HepG2 (cell line): ENCODE measurements around the gene NRN1L. TPM values are rescaled to one million over a fixed set of nuclear protein-coding genes. Genes with fewer than 3 reads are reported as not detected.

ENCODE experiments used
- AKAP8 ChIP-seq: sonication (generic); formaldehyde crosslinking; IDR thresholded peaks from 2 replicates; pipeline ENCODE4 v1.5.1; 2020; ENCODE audit warnings: mild to moderate bottlenecking, missing genetic modification reagents
- CEBPG ChIP-seq: IDR thresholded peaks from 2 replicates; pipeline ENCODE4 v1.6.1; 2016
- CTCF ChIP-seq: sonication (generic); formaldehyde crosslinking; IDR thresholded peaks from 2 replicates; pipeline ENCODE4 v1.5.0; 2020; ENCODE audit warnings: mild to moderate bottlenecking, missing genetic modification reagents, moderate library complexity
- E2F1 ChIP-seq: sonication (generic); formaldehyde crosslinking; IDR thresholded peaks from 2 replicates; pipeline ENCODE4 v1.5.0; 2020; ENCODE audit warnings: missing genetic modification reagents
- ELF3 ChIP-seq: IDR thresholded peaks from 2 replicates; pipeline ENCODE4 v1.6.1; 2016; ENCODE audit warnings: missing genetic modification reagents, missing compliant biosample characterization
- ERF ChIP-seq: IDR thresholded peaks from 2 replicates; pipeline ENCODE4 v1.6.1; 2018; ENCODE audit warnings: missing biosample characterization, missing genetic modification reagents
- FOXA1 ChIP-seq, 2 experiments: fragments of 450-650 bp in 1 of 2; sonication (generic) in 1 of 2; formaldehyde crosslinking in 1 of 2; IDR thresholded peaks; 2 replicates each; pipeline versions ENCODE4 v1.4.0 to v1.6.1; 2016 to 2020; ENCODE audit warnings: missing genetic modification reagents in 1 of 2
- HCFC1 ChIP-seq: fragments of 150-350 bp; IDR thresholded peaks from 2 replicates; pipeline ENCODE4 v1.6.1; 2014; ENCODE audit warnings: low read depth, low read length
- IKZF5 ChIP-seq: IDR thresholded peaks from 2 replicates; pipeline ENCODE4 v1.6.1; 2018; ENCODE audit warnings: missing genetic modification reagents, mild to moderate bottlenecking, missing compliant biosample characterization
- KAT8 ChIP-seq: IDR thresholded peaks from 2 replicates; pipeline ENCODE4 v1.6.1; 2016; ENCODE audit warnings: missing genetic modification reagents, missing compliant biosample characterization
- KLF9 ChIP-seq: IDR thresholded peaks from 2 replicates; pipeline ENCODE4 v1.6.1; 2016; ENCODE audit warnings: low read depth
- MAFG ChIP-seq: sonication (generic); formaldehyde crosslinking; IDR thresholded peaks from 2 replicates; pipeline ENCODE4 v1.5.1; 2020; ENCODE audit warnings: mild to moderate bottlenecking, missing genetic modification reagents
- NFATC3 ChIP-seq: sonication (generic); formaldehyde crosslinking; IDR thresholded peaks from 2 replicates; pipeline ENCODE4 v1.5.1; 2020; ENCODE audit warnings: mild to moderate bottlenecking, missing genetic modification reagents
- REPIN1 ChIP-seq: sonication (generic); formaldehyde crosslinking; IDR thresholded peaks from 2 replicates; pipeline ENCODE4 v1.8.0; 2022; ENCODE audit warnings: missing genetic modification reagents, low read depth, mild to moderate bottlenecking, borderline replicate concordance
- ZNF10 ChIP-seq: sonication (generic); formaldehyde crosslinking; IDR thresholded peaks from 2 replicates; pipeline ENCODE4 v1.4.0; 2020; ENCODE audit warnings: mild to moderate bottlenecking, low read depth, missing genetic modification reagents, borderline replicate concordance
- ZNF124 ChIP-seq: sonication (generic); formaldehyde crosslinking; IDR thresholded peaks from 2 replicates; pipeline ENCODE4 v1.4.0; 2020; ENCODE audit warnings: missing genetic modification reagents
- ZNF235 ChIP-seq: sonication (generic); formaldehyde crosslinking; IDR thresholded peaks from 2 replicates; pipeline ENCODE4 v1.8.1; 2023; ENCODE audit warnings: mild to moderate bottlenecking, missing genetic modification reagents, borderline replicate concordance
- ZNF333 ChIP-seq: sonication (generic); formaldehyde crosslinking; IDR thresholded peaks from 2 replicates; pipeline ENCODE4 v1.4.0; 2020; ENCODE audit warnings: mild to moderate bottlenecking, missing genetic modification reagents, borderline replicate concordance
- ZNF775 ChIP-seq: sonication (generic); formaldehyde crosslinking; IDR thresholded peaks from 2 replicates; pipeline ENCODE4 v1.4.0; 2020; ENCODE audit warnings: missing genetic modification reagents, mild to moderate bottlenecking, moderate library complexity, borderline replicate concordance
- polyA plus RNA-seq, 8 experiments: library from polyadenylated mRNA; depleted of rRNA in 3 of 8; stranded (reverse) in 7 of 8; unstranded in 1 of 8; fragments of >200 nt; fragmentation: Illumina TruSeq in 4 of 8; extraction: Trizol in 4 of 8; gene quantifications; 2 replicates each; pipeline versions ENCODE4 v1.2.1 to v1.2.3, GENCODE V29; 2011 to 2016; ENCODE audit warnings: low read depth in 4 of 8, missing spikeins in 1 of 8, mixed read lengths in 1 of 8; ENCODE audit not compliant: insufficient read depth in 1 of 8
- total RNA-seq, 5 experiments: library from RNA; depleted of rRNA; stranded (reverse); fragments of >200 nt; fragmentation: Illumina TruSeq; extraction: Trizol; gene quantifications; 2 replicates each; pipeline ENCODE4 v1.2.3, GENCODE V29; 2016; ENCODE audit warnings: low read depth in 1 of 5
- TF ChIP-seq, protein P1 (sequence below): sonication (generic); formaldehyde crosslinking; IDR thresholded peaks from 2 replicates; pipeline ENCODE4 v1.4.0; 2020; ENCODE audit warnings: mild to moderate bottlenecking, missing genetic modification reagents
- TF ChIP-seq, protein P2 (sequence below): sonication (generic); formaldehyde crosslinking; IDR thresholded peaks from 2 replicates; pipeline ENCODE4 v1.8.1; 2022; ENCODE audit warnings: mild to moderate bottlenecking, missing genetic modification reagents
- TF ChIP-seq, protein P3 (sequence below): sonication (generic); formaldehyde crosslinking; IDR thresholded peaks from 2 replicates; pipeline ENCODE4 v1.4.0; 2020; ENCODE audit warnings: missing genetic modification reagents, low read depth, mild to moderate bottlenecking, borderline replicate concordance

Gene NRN1L
- total and polyA plus RNA-seq, 2 of the 13 experiments (the other 11 are each of a cell fraction or from before 2014, with no cell fraction given), result 0.53 to 1.2 TPM

- no peak for TF ChIP-seq ELF3 (CRISPR knock-in tag)
- TF ChIP-seq, protein P1, sequence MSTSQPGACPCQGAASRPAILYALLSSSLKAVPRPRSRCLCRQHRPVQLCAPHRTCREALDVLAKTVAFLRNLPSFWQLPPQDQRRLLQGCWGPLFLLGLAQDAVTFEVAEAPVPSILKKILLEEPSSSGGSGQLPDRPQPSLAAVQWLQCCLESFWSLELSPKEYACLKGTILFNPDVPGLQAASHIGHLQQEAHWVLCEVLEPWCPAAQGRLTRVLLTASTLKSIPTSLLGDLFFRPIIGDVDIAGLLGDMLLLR, result peak; percentile 61; the same call in 1 of the 2 replicates
- TF ChIP-seq MAFG, result 0 out of 2 replicates have a peak, but pooled peaks have one; percentile 20
- no peak for TF ChIP-seq CEBPG (CRISPR knock-in tag)
- TF ChIP-seq ZNF124, result peak; percentile 13; the same call in 1 of the 2 replicates
- peak; percentile 3; the same call in 1 of the 2 replicates for TF ChIP-seq REPIN1
- 0 out of 2 replicates have a peak, but pooled peaks have one; percentile 5 for TF ChIP-seq E2F1 (CRISPR knock-in tag)
- TF ChIP-seq ZNF333 (CRISPR knock-in tag), result peak; percentile 90
- 0 out of 2 replicates have a peak, but pooled peaks have one; percentile 36 for TF ChIP-seq ZNF10 (CRISPR knock-in tag)
- peak; percentile 67; the same call in 1 of the 2 replicates for TF ChIP-seq ZNF235 (CRISPR knock-in tag)
- no peak for TF ChIP-seq FOXA1 (IDR thresholded peaks at IDR 0.05)
- no peak; the same call in 1 of the 2 replicates for TF ChIP-seq FOXA1 (CRISPR knock-in tag; IDR thresholded peaks at IDR 0.05)
- no peak for TF ChIP-seq KLF9
- peak; percentile 59 for TF ChIP-seq CTCF
- TF ChIP-seq KAT8 (CRISPR knock-in tag), result no peak
- TF ChIP-seq, protein P2, sequence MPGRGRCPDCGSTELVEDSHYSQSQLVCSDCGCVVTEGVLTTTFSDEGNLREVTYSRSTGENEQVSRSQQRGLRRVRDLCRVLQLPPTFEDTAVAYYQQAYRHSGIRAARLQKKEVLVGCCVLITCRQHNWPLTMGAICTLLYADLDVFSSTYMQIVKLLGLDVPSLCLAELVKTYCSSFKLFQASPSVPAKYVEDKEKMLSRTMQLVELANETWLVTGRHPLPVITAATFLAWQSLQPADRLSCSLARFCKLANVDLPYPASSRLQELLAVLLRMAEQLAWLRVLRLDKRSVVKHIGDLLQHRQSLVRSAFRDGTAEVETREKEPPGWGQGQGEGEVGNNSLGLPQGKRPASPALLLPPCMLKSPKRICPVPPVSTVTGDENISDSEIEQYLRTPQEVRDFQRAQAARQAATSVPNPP, result 0 out of 2 replicates have a peak, but pooled peaks have one; percentile 2
- TF ChIP-seq, protein P3, sequence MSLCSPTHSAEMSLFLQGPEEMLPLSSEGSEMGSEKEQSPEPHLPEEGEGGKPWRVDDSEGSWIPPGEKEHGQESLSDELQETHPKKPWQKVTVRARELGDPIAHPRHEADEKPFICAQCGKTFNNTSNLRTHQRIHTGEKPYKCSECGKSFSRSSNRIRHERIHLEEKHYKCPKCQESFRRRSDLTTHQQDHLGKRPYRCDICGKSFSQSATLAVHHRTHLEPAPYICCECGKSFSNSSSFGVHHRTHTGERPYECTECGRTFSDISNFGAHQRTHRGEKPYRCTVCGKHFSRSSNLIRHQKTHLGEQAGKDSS (CRISPR knock-in tag), result 0 out of 2 replicates have a peak, but pooled peaks have one; percentile 10
- TF ChIP-seq IKZF5 (CRISPR knock-in tag), result 0 out of 2 replicates have a peak, but pooled peaks have one; percentile 70
- TF ChIP-seq AKAP8 (CRISPR knock-in tag), result 0 out of 2 replicates have a peak, but pooled peaks have one; percentile 26
- peak; percentile 41; the same call in 1 of the 2 replicates for TF ChIP-seq ERF
- 0 out of 2 replicates have a peak, but pooled peaks have one; percentile 6 for TF ChIP-seq HCFC1
- TF ChIP-seq NFATC3 (CRISPR knock-in tag), result peak; percentile 87
- no peak for TF ChIP-seq ZNF775 (CRISPR knock-in tag)
These were observed 42.0 kb upstream of the NRN1L start (continued) for GRCh38 chr16:67842509-67843342.
